VCaP (cell line): ENCODE data around the gene ZMIZ1.

ENCODE experiments used
- H3K27ac ChIP-seq: fragments of 450-650 bp; 2 replicates; pipeline ENCODE4 v1.5.1; 2017
- CTCF ChIP-seq: fragments of 450-650 bp; conservative IDR thresholded peaks from 2 replicates; pipeline ENCODE4 v1.5.1; 2017; ENCODE audit warnings: mild to moderate bottlenecking, moderate library complexity

The ZMIZ1 gene

GRCh38 chr10:79322616-79323543 is 254.1 kb downstream of the ZMIZ1 start:
- H3K27ac ChIP-seq, result no peak overlapping the region
- no peak for TF ChIP-seq CTCF

GRCh38 chr10:79323602-79324001 is 254.8 kb downstream of the ZMIZ1 start:
- H3K27ac ChIP-seq, result no peak overlapping the region
- TF ChIP-seq CTCF, result no peak

- no peak overlapping the region for H3K27ac ChIP-seq
- no peak for TF ChIP-seq CTCF
Measured at GRCh38 chr10:79324032-79324695, 255.4 kb downstream of the ZMIZ1 start.

- no peak for TF ChIP-seq CTCF
- no peak overlapping the region for H3K27ac ChIP-seq
Measured at GRCh38 chr10:79326361-79327089, 257.8 kb downstream of the ZMIZ1 start.

- H3K27ac ChIP-seq, result no peak overlapping the region
- TF ChIP-seq CTCF, result no peak
Measured at GRCh38 chr10:79327090-79327457, 258.3 kb downstream of the ZMIZ1 start.

GRCh38 chr10:79328147-79328701 is 259.5 kb downstream of the ZMIZ1 start:
- H3K27ac ChIP-seq, result no peak overlapping the region
- TF ChIP-seq CTCF, result no peak
